GM18858 (cell line): Measurements from ENCODE around the gene PAM16.

Experiments used
- ATAC-seq: cut with Tn5 transposase; IDR thresholded peaks from one replicate; pipeline ENCODE4 v1.9.1; 2021; ENCODE audit not compliant: unreplicated experiment

The PAM16 gene

GRCh38 chr16:4383591-4384444, 32.7 kb upstream of the PAM16 start:
- no peak for ATAC-seq

- ATAC-seq, result no peak
These were observed 31.8 kb upstream of the PAM16 start for GRCh38 chr16:4382795-4383357.

- ATAC-seq, result no peak
These were observed 31.0 kb upstream of the PAM16 start for GRCh38 chr16:4381935-4382794.

GRCh38 chr16:4381072-4381934, 30.2 kb upstream of the PAM16 start:
- no peak for ATAC-seq

GRCh38 chr16:4380119-4381063, 29.3 kb upstream of the PAM16 start:
- ATAC-seq, result no peak

- no peak for ATAC-seq
These were observed 28.0 kb upstream of the PAM16 start for GRCh38 chr16:4378999-4379690.

GRCh38 chr16:4378161-4378666, 27.1 kb upstream of the PAM16 start:
- no peak for ATAC-seq

- no peak for ATAC-seq
These were observed 26.5 kb upstream of the PAM16 start for GRCh38 chr16:4377573-4378154.

- no peak for ATAC-seq
These were observed 25.9 kb upstream of the PAM16 start for GRCh38 chr16:4376893-4377572.

- no peak for ATAC-seq
These were observed 25.2 kb upstream of the PAM16 start for GRCh38 chr16:4376126-4376892.

- ATAC-seq, result no peak
These were observed 24.6 kb upstream of the PAM16 start for GRCh38 chr16:4375717-4376116.

- no peak for ATAC-seq
These were observed 23.0 kb upstream of the PAM16 start for GRCh38 chr16:4373909-4374742.

- ATAC-seq, result no peak
These were observed 22.3 kb upstream of the PAM16 start for GRCh38 chr16:4373356-4373908.

GRCh38 chr16:4372578-4373355, 21.6 kb upstream of the PAM16 start:
- no peak for ATAC-seq

- ATAC-seq, result no peak
These were observed 21.0 kb upstream of the PAM16 start for GRCh38 chr16:4372001-4372577.
